Loucy (cell line): ENCODE results near the gene FOXB2.

ENCODE experiments used
- H2AFZ ChIP-seq: fragments of 200-600 bp; sonication (generic); 2 replicates; pipeline ENCODE4 v1.6.0; 2016; ENCODE audit warnings: antibody characterized with exemption, mild to moderate bottlenecking, low read length, moderate library complexity
- H3F3A ChIP-seq: fragments of 200-600 bp; 2 replicates; pipeline ENCODE4 v1.6.0; 2016; ENCODE audit warnings: antibody characterized with exemption, low read depth, mild to moderate bottlenecking
- H3K27me3 ChIP-seq: fragments of 200-600 bp; sonication (generic); 2 replicates; pipeline ENCODE4 v1.6.1; 2014; ENCODE audit warnings: low read length, mild to moderate bottlenecking; ENCODE audit not compliant: insufficient read depth, poor library complexity, severe bottlenecking
- H3K36me3 ChIP-seq: fragments of 200-600 bp; sonication (generic); 2 replicates; pipeline ENCODE4 v1.6.1; 2016; ENCODE audit warnings: low read length; ENCODE audit not compliant: insufficient read depth
- H3K4me1 ChIP-seq: fragments of 200-600 bp; sonication (generic); 2 replicates; pipeline ENCODE4 v1.5.1; 2014; ENCODE audit warnings: low read length, mild to moderate bottlenecking; ENCODE audit not compliant: insufficient read depth, poor library complexity, severe bottlenecking
- H3K4me2 ChIP-seq: fragments of 200-600 bp; sonication (generic); 2 replicates; pipeline ENCODE4 v1.6.0; 2014; ENCODE audit warnings: antibody characterized with exemption, low read length, low read depth, mild to moderate bottlenecking; ENCODE audit not compliant: poor library complexity, severe bottlenecking
- H3K4me3 ChIP-seq: fragments of 200-600 bp; sonication (generic); 2 replicates; pipeline ENCODE4 v1.5.1; 2014; ENCODE audit warnings: low read length, mild to moderate bottlenecking, mixed read lengths; ENCODE audit not compliant: poor library complexity, severe bottlenecking
- H3K79me2 ChIP-seq: fragments of 200-600 bp; sonication (generic); 2 replicates; pipeline ENCODE4 v1.6.1; 2014; ENCODE audit warnings: low read length; ENCODE audit not compliant: insufficient read depth
- H3K9ac ChIP-seq: fragments of 200-600 bp; sonication (generic); 2 replicates; pipeline ENCODE4 v1.6.0; 2014; ENCODE audit warnings: mild to moderate bottlenecking, low read depth, low read length, moderate library complexity; ENCODE audit not compliant: poor library complexity, severe bottlenecking
- H3K9me2 ChIP-seq: fragments of 200-600 bp; sonication (generic); replicated peaks from 2 replicates; pipeline ENCODE4 v1.6.1; 2016; ENCODE audit warnings: low read depth, low read length, mixed read lengths
- H3K9me3 ChIP-seq: fragments of 200-600 bp; sonication (generic); 2 replicates; pipeline ENCODE4 v1.6.1; 2014; ENCODE audit warnings: mild to moderate bottlenecking, antibody characterized with exemption, low read length, low read depth; ENCODE audit not compliant: insufficient read depth
- H4K20me1 ChIP-seq: fragments of 200-600 bp; sonication (generic); 2 replicates; pipeline ENCODE4 v1.6.0; 2014; ENCODE audit warnings: antibody characterized with exemption, low read length, mild to moderate bottlenecking; ENCODE audit not compliant: insufficient read depth, poor library complexity, severe bottlenecking
- EZH2phosphoT487 ChIP-seq: fragments of 200-600 bp; IDR thresholded peaks from 2 replicates; pipeline ENCODE4 v1.6.1; 2018; ENCODE audit warnings: antibody characterized with exemption, mild to moderate bottlenecking, moderate library complexity, borderline replicate concordance
- TF ChIP-seq, protein P1 (sequence below): fragments of 200-600 bp; sonication (generic); conservative IDR thresholded peaks from 2 replicates; pipeline ENCODE4 v1.5.1; 2014; ENCODE audit warnings: mild to moderate bottlenecking, antibody characterized with exemption, low read length

FOXB2 gene

DNA sequence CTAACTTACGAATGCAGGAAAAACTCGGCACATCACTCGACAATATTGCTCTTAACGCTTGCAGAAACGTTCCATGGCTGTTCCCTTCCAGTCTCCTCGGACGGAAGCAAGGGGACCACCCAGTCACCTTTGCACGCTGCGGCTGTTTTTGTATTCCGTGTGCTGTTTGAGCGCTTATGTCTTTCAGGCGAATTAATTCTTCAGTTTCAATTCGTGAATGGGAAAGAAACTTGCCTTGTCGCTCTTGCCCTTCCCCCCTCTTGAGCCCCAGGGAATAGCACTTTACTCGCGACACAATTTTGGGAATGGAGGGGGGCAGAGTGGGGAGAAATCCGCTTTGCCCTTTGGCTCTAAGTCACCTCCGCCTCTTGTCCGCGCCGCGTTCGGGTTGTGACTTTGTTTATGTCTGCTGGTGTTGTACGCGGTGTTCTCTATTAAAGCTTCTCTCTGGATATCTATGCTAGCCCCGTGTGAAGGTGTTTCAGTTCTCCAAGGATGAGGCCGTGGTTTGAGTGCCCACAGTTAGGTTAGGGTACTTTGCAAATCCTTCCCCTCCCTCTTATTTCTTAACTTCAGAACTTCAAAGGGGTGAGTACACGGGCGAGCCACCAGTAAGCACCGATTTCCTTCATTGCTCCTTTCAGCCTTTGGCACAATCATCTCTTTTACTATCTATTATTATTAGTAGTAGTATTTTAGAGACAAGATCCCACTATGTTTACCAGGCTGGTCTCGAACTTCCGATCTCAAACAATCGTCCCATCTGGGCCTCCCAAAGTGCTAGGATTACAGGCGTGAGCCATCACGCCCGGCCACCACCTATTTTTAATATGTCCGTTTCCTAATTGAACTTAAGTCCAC is 2.7 kb downstream of the FOXB2 start:
- Histone ChIP-seq H3K4me2 (no peak overlapping the region), H3K9ac (no peak overlapping the region), H2AFZ (no peak overlapping the region), H3K36me3 (no peaks in the 10 kb centered on the region), H3K9me3 (no peaks in the 10 kb centered on the region), H3F3A (no peaks in the 10 kb centered on the region), H3K4me3 (no peak overlapping the region), H4K20me1 (no peaks in the 10 kb centered on the region), H3K9me2 (no peaks in the 10 kb centered on the region), H3K27me3 (no peaks in the 10 kb centered on the region), H3K79me2 (no peaks in the 10 kb centered on the region), H3K4me1 (no peaks in the 10 kb centered on the region)
- TF ChIP-seq, protein P1, sequence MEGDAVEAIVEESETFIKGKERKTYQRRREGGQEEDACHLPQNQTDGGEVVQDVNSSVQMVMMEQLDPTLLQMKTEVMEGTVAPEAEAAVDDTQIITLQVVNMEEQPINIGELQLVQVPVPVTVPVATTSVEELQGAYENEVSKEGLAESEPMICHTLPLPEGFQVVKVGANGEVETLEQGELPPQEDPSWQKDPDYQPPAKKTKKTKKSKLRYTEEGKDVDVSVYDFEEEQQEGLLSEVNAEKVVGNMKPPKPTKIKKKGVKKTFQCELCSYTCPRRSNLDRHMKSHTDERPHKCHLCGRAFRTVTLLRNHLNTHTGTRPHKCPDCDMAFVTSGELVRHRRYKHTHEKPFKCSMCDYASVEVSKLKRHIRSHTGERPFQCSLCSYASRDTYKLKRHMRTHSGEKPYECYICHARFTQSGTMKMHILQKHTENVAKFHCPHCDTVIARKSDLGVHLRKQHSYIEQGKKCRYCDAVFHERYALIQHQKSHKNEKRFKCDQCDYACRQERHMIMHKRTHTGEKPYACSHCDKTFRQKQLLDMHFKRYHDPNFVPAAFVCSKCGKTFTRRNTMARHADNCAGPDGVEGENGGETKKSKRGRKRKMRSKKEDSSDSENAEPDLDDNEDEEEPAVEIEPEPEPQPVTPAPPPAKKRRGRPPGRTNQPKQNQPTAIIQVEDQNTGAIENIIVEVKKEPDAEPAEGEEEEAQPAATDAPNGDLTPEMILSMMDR = no peak
- no peak for TF ChIP-seq EZH2phosphoT487

GRCh38 chr9:77022783-77023440 is 3.5 kb downstream of the FOXB2 start:
- Histone ChIP-seq H3K9ac (no peak overlapping the region), H3F3A (no peaks in the 10 kb centered on the region), H4K20me1 (no peaks in the 10 kb centered on the region), H3K27me3 (no peaks in the 10 kb centered on the region), H3K79me2 (no peaks in the 10 kb centered on the region), H3K36me3 (no peaks in the 10 kb centered on the region), H3K9me2 (no peaks in the 10 kb centered on the region), H3K4me3 (no peak overlapping the region), H2AFZ (no peak overlapping the region), H3K4me1 (no peaks in the 10 kb centered on the region), H3K9me3 (no peaks in the 10 kb centered on the region), H3K4me2 (no peak overlapping the region)
- no peak for TF ChIP-seq EZH2phosphoT487
- TF ChIP-seq, protein P1 = no peak

DNA sequence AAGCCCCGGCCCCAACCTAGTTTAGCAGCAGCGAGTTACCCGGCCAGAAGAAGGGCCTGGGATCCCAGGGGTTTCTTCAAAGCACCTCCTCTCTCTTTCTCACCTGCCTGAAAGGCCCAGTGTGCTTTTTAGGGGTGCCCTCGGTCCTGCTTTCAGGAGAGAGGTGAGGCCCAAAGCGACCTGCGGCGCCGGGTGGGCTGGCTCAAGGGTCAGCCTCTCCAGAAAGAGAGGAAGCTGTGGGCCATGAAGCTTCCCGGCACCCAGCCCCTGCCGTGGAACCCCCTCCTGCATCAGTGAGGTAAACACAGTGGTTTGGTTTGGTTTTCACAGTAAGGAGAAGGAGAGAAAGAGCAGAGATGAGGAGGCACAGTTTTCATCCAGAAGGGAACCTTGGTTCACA is 4.3 kb downstream of the FOXB2 start:
- Histone ChIP-seq H3K9ac (no peak overlapping the region), H3K9me3 (no peaks in the 10 kb centered on the region), H2AFZ (no peak overlapping the region), H3K36me3 (no peaks in the 10 kb centered on the region), H3K27me3 (no peaks in the 10 kb centered on the region), H3F3A (no peaks in the 10 kb centered on the region), H3K4me3 (no peak overlapping the region), H4K20me1 (no peaks in the 10 kb centered on the region), H3K79me2 (no peaks in the 10 kb centered on the region), H3K4me1 (no peaks in the 10 kb centered on the region), H3K4me2 (no peak overlapping the region), H3K9me2 (no peaks in the 10 kb centered on the region)
- no peak for TF ChIP-seq EZH2phosphoT487
- TF ChIP-seq, protein P1 = no peak
